COLO829 (cell line): ENCODE data around the gene AK2.
A peak's percentile ranks its signal among the peaks of the same experiment; 100 is the strongest.

ENCODE experiments used
- DNase-seq: peaks from one replicate; pipeline ENCODE4 v3.0.0; 2012; ENCODE audit warnings: low spot score

AK2 gene

GRCh38 chr1:32972814-32973428 is 63.8 kb downstream of the AK2 start:
- DNase-seq: no peak

- DNase-seq: no peak
These were observed 65.1 kb downstream of the AK2 start for GRCh38 chr1:32971576-32971975.

GRCh38 chr1:32971156-32971555 is 65.5 kb downstream of the AK2 start:
- no peak for DNase-seq

- DNase-seq: no peak
These were observed 67.1 kb downstream of the AK2 start for GRCh38 chr1:32969566-32969965.

- DNase-seq: no peak
These were observed 68.7 kb downstream of the AK2 start for GRCh38 chr1:32967888-32968568.

GRCh38 chr1:32966900-32967299 is 69.8 kb downstream of the AK2 start:
- no peak for DNase-seq

GRCh38 chr1:32965251-32965747 is 71.4 kb downstream of the AK2 start:
- DNase-seq: no peak

GRCh38 chr1:32964461-32965250 is 72.0 kb downstream of the AK2 start, which contains the start of gene RNF19B:
Gene RNF19B, minus strand, starts transcription at chr1:32964809. Its CDS starts 124 bp downstream, at chr1:32964685.
- peak; percentile 89 for DNase-seq

- DNase-seq: no peak
These were observed 72.8 kb downstream of the AK2 start for GRCh38 chr1:32963746-32964460.

- no peak for DNase-seq
These were observed 74.3 kb downstream of the AK2 start for GRCh38 chr1:32962248-32962896.

GRCh38 chr1:32960819-32961355 is 75.8 kb downstream of the AK2 start:
- DNase-seq: no peak

- DNase-seq: no peak
These were observed 76.3 kb downstream of the AK2 start for GRCh38 chr1:32960342-32960741.

- DNase-seq: no peak
These were observed 77.9 kb downstream of the AK2 start for GRCh38 chr1:32958827-32959226.
